CD4-positive, alpha-beta T cell (primary cell): Measurements from ENCODE around the gene SP140L. TPM values are rescaled to one million over a fixed set of nuclear protein-coding genes. Genes with fewer than 3 reads are reported as not detected.

Experiments
- ATAC-seq: fragments of 200-7000 bp; cut with Tn5 transposase; one replicate; pipeline ENCODE4 v1.10.0; 2022; ENCODE audit warnings: mild to moderate bottlenecking; ENCODE audit not compliant: poor library complexity
- CTCF ChIA-PET: fragments of 350-600 bp; sonication (Branson Sonifier 250); formaldehyde crosslinking; loops from one replicate; lab custom pipeline; 2021; ENCODE audit warnings: antibody characterized with exemption, inconsistent platforms; lab: Charles Lee
- POLR2A ChIA-PET: fragments of 350-600 bp; sonication (Branson Sonifier 250); formaldehyde crosslinking; loops from one replicate; lab custom pipeline; 2021; ENCODE audit warnings: antibody characterized with exemption, inconsistent platforms; lab: Charles Lee
- DNase-seq, 14 experiments: peaks; one replicate each; pipeline ENCODE4 v3.0.0-alpha.2; 2013 to 2020; ENCODE audit warnings: mixed read lengths in 2 of 14
- H3K27ac ChIP-seq, 2 donors: one replicate each; pipeline versions ENCODE4 v1.5.1 to v1.7.0; 2013; ENCODE audit warnings: low read length in 2 of 2, low read depth in 1 of 2, mild to moderate bottlenecking in 1 of 2
- H3K27me3 ChIP-seq, 2 experiments: 1 replicate in 1 of 2; 2 replicates in 1 of 2; pipeline versions ENCODE4 v1.6.1 to v1.7.0; 2013; ENCODE audit warnings: low read length in 2 of 2, control low read depth in 1 of 2, mild to moderate bottlenecking in 1 of 2, moderate library complexity in 1 of 2; ENCODE audit not compliant: insufficient read depth in 2 of 2, control insufficient read depth in 1 of 2
- H3K36me3 ChIP-seq: one replicate; pipeline ENCODE4 v1.6.1; 2013; ENCODE audit warnings: low read length, control low read depth; ENCODE audit not compliant: insufficient read depth
- H3K4me1 ChIP-seq: one replicate; pipeline ENCODE4 v1.6.1; 2013; ENCODE audit warnings: low read length, control low read depth; ENCODE audit not compliant: insufficient read depth
- H3K4me3 ChIP-seq: one replicate; pipeline ENCODE4 v1.5.1; 2013; ENCODE audit warnings: mild to moderate bottlenecking, low read length, moderate library complexity
- H3K9me3 ChIP-seq, 2 experiments: 1 replicate in 1 of 2; 2 replicates in 1 of 2; pipeline versions ENCODE4 v1.6.1 to v1.7.0; 2013; ENCODE audit warnings: low read length in 2 of 2, mild to moderate bottlenecking in 2 of 2, control low read depth in 1 of 2, moderate library complexity in 1 of 2; ENCODE audit not compliant: control insufficient read depth in 1 of 2, insufficient read depth in 1 of 2
- H3K27ac Mint-ChIP-seq: one replicate; pipeline ENCODE4 v1.8.0; 2020; ENCODE audit warnings: mixed read lengths
- H3K27me3 Mint-ChIP-seq: one replicate; pipeline ENCODE4 v1.8.0; 2021; ENCODE audit warnings: mixed read lengths
- H3K36me3 Mint-ChIP-seq: one replicate; pipeline ENCODE4 v1.8.0; 2021; ENCODE audit warnings: low read depth, mixed read lengths
- H3K4me1 Mint-ChIP-seq: one replicate; pipeline ENCODE4 v1.8.0; 2021; ENCODE audit warnings: low read depth, mixed read lengths
- H3K4me3 Mint-ChIP-seq: one replicate; pipeline ENCODE4 v1.8.0; 2020; ENCODE audit warnings: mild to moderate bottlenecking, mixed read lengths
- H3K9me3 Mint-ChIP-seq: one replicate; pipeline ENCODE4 v1.8.0; 2020; ENCODE audit warnings: mixed read lengths
- intact Hi-C, 2 experiments: fragments of 100-400 bp; cut with DNase I in 1 of 2; cut with micrococcal nuclease in 1 of 2; formaldehyde crosslinking; loops; one replicate each; pipeline versions ENCODE4 v1.15.1 to v1.9.0; 2023 to 2025; cut with DNase I, micrococcal nuclease
- total RNA-seq, 174 experiments: library from RNA in 2 of 174; stranded (reverse) in 2 of 174; gene quantifications; one replicate each; pipeline ENCODE4 v1.2.3 and lab custom pipeline; 2021 to 2026
- TF ChIP-seq, protein P1 (sequence below): fragments of 200-600 bp; IDR thresholded peaks from one replicate; pipeline ENCODE4 v1.8.0; 2022; ENCODE audit warnings: antibody characterized with exemption, mild to moderate bottlenecking

The SP140L gene
- total RNA-seq, 2 experiments from 2014 or later, result 55.3 to 64.1 TPM

DNA sequence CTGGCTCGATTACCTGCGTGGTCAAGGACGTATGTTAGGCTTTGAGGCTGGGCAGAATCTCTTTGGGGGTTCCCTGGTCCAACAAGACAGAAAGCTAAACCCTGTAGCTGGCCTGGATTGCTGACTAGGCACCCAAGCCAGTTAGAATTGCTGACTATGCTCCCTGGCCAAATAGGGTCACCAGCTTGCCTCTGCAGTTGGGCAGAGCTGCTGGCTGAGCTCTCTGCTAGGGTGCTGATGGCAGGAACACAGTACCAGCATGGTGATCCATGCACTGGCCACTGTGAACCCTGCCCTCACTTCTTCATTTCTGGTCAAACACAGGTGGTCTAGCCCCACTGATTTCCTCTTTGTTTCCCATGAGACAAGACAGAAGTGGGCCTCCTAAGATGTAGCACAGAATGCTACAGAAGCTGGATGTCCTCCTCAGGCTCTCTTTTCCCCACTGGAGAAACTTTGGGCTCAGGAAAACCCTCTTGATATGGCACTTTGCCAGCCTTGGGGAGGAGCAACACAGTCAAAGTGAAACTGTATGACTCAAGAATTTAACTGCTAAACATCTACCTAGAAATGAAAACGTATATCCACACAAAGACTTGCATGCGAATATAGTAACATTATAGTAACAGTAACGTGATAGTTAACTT is 20.8 kb downstream of the SP140L start:
- DNase-seq (peak in 3 of 14 experiments; percentile 37 to 52 (median 51)), ATAC-seq (no peak)
- Histone ChIP-seq H3K4me1 (peaks cover 14% of the 10 kb centered on the region), H3K27ac (peak overlapping the region in 1 of 2 donors; percentile 20), H3K27me3 (no peaks in the 10 kb centered on the region), H3K4me3 (no peak overlapping the region), H3K36me3 (peaks cover 45% of the 10 kb centered on the region), H3K9me3 (peaks cover 10 to 29% of the 10 kb centered on the region in 2 experiments)
- Mint-ChIP-seq H3K4me3 (peak overlapping the region; percentile 6), H3K4me1 (peaks cover 82% of the 10 kb centered on the region), H3K27me3 (no peaks in the 10 kb centered on the region), H3K9me3 (peaks cover 18% of the 10 kb centered on the region), H3K27ac (peak overlapping the region; percentile 70), H3K36me3 (peaks cover 90% of the 10 kb centered on the region)
- intact Hi-C loops, result loop anchor here in 1 of 2 experiments (10.0 kb wide), 1 partner anchor 1067 kb away; no protein-coding TSS in a partner anchor
- POLR2A ChIA-PET, result interaction anchor here (1.0 to 1.2 kb wide), 2 partner anchors 14 to 20 kb away, joined by 3 read pairs; partner anchors contain the start of gene SP140L
- TF ChIP-seq, protein P1, sequence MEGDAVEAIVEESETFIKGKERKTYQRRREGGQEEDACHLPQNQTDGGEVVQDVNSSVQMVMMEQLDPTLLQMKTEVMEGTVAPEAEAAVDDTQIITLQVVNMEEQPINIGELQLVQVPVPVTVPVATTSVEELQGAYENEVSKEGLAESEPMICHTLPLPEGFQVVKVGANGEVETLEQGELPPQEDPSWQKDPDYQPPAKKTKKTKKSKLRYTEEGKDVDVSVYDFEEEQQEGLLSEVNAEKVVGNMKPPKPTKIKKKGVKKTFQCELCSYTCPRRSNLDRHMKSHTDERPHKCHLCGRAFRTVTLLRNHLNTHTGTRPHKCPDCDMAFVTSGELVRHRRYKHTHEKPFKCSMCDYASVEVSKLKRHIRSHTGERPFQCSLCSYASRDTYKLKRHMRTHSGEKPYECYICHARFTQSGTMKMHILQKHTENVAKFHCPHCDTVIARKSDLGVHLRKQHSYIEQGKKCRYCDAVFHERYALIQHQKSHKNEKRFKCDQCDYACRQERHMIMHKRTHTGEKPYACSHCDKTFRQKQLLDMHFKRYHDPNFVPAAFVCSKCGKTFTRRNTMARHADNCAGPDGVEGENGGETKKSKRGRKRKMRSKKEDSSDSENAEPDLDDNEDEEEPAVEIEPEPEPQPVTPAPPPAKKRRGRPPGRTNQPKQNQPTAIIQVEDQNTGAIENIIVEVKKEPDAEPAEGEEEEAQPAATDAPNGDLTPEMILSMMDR, result no peak
- CTCF ChIA-PET, result interaction anchor here (0.9 to 1.2 kb wide), 2 partner anchors 18 to 21 kb away, joined by 3 read pairs; partner anchors contain the start of gene SP140L

DNA sequence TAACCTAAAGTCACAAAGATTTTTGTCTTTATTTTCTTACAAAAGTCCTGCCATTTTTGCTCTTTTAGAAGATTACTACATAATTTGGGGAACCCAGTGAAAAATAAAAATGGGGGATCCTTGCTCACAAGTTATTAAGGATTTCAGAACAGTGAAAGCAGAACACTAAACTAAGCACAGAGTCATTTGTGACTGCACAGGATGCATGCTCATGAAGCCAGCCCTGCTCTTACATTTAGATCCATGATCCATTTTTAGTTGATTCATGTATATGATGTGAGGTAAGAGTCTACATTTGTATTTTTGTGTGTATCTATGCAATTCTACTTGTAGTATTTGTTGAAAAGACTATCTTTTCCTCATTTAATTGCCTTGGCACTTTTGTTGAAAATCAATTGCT is 21.8 kb downstream of the SP140L start:
- intact Hi-C loops, result loop anchor here in 1 of 2 experiments (10.0 kb wide), 1 partner anchor 1066 kb away; no protein-coding TSS in a partner anchor
- DNase-seq (no peak), ATAC-seq (peak; percentile 46)
- peaks cover 73% of the 10 kb centered on the region for H3K4me1 Mint-ChIP-seq
- Histone ChIP-seq H3K4me3 (no peak overlapping the region), H3K27me3 (no peaks in the 10 kb centered on the region), H3K27ac (no peak overlapping the region), H3K9me3 (peaks cover 10 to 28% of the 10 kb centered on the region in 2 experiments), H3K36me3 (peaks cover 37% of the 10 kb centered on the region), H3K4me1 (peaks cover 12% of the 10 kb centered on the region)
- ChIA-PET CTCF (interaction anchor here (0.9 to 1.2 kb wide), 2 partner anchors 19 to 22 kb away, joined by 3 read pairs; partner anchors contain the start of gene SP140L), POLR2A (interaction anchor here (1.2 kb wide), 1 partner anchor 21 kb away, joined by 3 read pairs; the partner anchor contains the start of gene SP140L)
- H3K4me3 Mint-ChIP-seq, result no peak overlapping the region
- H3K9me3 Mint-ChIP-seq, result peaks cover 16% of the 10 kb centered on the region
- TF ChIP-seq, protein P1, result no peak
- no peaks in the 10 kb centered on the region for H3K27me3 Mint-ChIP-seq
- peak overlapping the region; percentile 70 for H3K27ac Mint-ChIP-seq
- peaks cover 80% of the 10 kb centered on the region for H3K36me3 Mint-ChIP-seq

DNA sequence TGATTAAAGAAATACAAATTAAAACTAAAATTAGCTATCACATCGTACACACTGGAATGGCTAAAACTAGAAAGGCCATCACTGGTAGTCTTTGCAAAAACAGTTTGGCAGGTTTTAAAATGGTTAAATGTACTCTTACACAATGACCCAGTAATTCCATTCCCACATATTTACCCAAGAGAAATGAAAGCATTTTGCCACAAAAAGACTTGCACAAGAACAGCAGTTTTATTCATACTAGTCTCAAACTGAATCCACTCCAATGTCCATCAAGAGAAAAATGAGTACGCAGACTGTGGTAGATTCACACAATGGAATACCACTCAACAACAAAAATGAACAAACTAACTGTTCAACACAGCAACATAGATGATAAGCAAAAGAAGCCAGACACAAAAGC is 29.1 kb downstream of the SP140L start:
- Mint-ChIP-seq H3K4me3 (no peak overlapping the region), H3K9me3 (peaks cover 4% of the 10 kb centered on the region), H3K4me1 (peaks cover 31% of the 10 kb centered on the region), H3K27ac (no peak overlapping the region), H3K36me3 (peaks cover 62% of the 10 kb centered on the region), H3K27me3 (no peaks in the 10 kb centered on the region)
- Histone ChIP-seq H3K27ac (no peak overlapping the region), H3K4me3 (no peak overlapping the region), H3K9me3 (no peaks in the 10 kb centered on the region), H3K4me1 (no peaks in the 10 kb centered on the region), H3K27me3 (no peaks in the 10 kb centered on the region), H3K36me3 (peaks cover 51% of the 10 kb centered on the region)
- POLR2A ChIA-PET, result no interaction called here
- TF ChIP-seq, protein P1, result no peak
- DNase-seq (no peak), ATAC-seq (no peak)
- CTCF ChIA-PET, result no interaction called here
- intact Hi-C loops, result no loop called here
